ENCODE measurements around the gene ARHGAP22.

- TF ChIP-seq CTCF (IDR thresholded peaks at IDR 0.05) (no peak), POLR2AphosphoS5 (IDR thresholded peaks at IDR 0.05; ENCODE audit: low read depth, low read length) (no peak), REST (IDR thresholded peaks at IDR 0.05; ENCODE audit: insufficient read depth in 1 of 2, low read depth in 2 of 2, low read length in 1 of 2) (no peak), SIN3A (IDR thresholded peaks at IDR 0.05; ENCODE audit: borderline replicate concordance, insufficient read depth, low read depth, low read length) (no peak)
Observed at GRCh38 chr10:48574817-48575380, 30.0 kb downstream of the ARHGAP22 start.
